K562 (cell line): Measurements from ENCODE around the gene MECP2. TPM values are rescaled to one million over a fixed set of nuclear protein-coding genes. Genes with fewer than 3 reads are reported as not detected.

Experiments used
- ATAC-seq: fragments of 200-7000 bp; cut with Tn5 transposase; 3 replicates; pipeline ENCODE4 v1.9.1; 2020; ENCODE audit warnings: moderate library complexity
- BruUV-seq: library from RNA; stranded (reverse); fragments of 400-500 nt; replicated peaks from 2 replicates; lab custom pipeline; 2021; lab: Mats Ljungman, UMichigan
- CTCF ChIA-PET: fragments of 300-600 bp; formaldehyde crosslinking; extraction: SDS; loops from one replicate; lab custom pipeline; 2021; ENCODE audit warnings: low intra/inter-chr PET ratio; lab: Yijun Ruan, JAX
- POLR2A ChIA-PET: fragments of 300-600, 350-650 bp; sonication (Branson Sonifier 250); formaldehyde crosslinking; extraction: SDS; loops from one replicate; lab custom pipeline; 2021; ENCODE audit warnings: antibody characterized with exemption, inconsistent platforms; lab: Yijun Ruan, JAX
- DNase-seq, 4 experiments: peaks; one replicate each; pipeline versions ENCODE4 v3.0.0 to v3.0.0-alpha.2; 2011 to 2018; ENCODE audit warnings: low spot score in 3 of 4, mixed read lengths in 3 of 4; ENCODE audit errors: extremely low read depth in 1 of 4
- FAIRE-seq: peaks from 2 replicates; lab custom pipeline; 2011; peaks lifted over from hg19 to GRCh38; lab: Jason Lieb, UNC
- H2AFZ ChIP-seq: 2 replicates; pipeline ENCODE4 v1.6.0; 2011; ENCODE audit warnings: low read depth, low read length, control low read depth, inconsistent platforms
- H3K27ac ChIP-seq: fragments of 200-600 bp; 3 replicates; pipeline ENCODE4 v1.8.0; 2011; ENCODE audit warnings: low read depth, mild to moderate bottlenecking, control low read depth, inconsistent platforms, low read length, moderate library complexity, mixed read lengths; ENCODE audit errors: extremely low read depth
- H3K27me3 ChIP-seq, 2 experiments: fragments of 300-600 bp in 1 of 2; 2 replicates in 1 of 2; 3 replicates in 1 of 2; pipeline versions ENCODE4 v1.6.0 to v1.8.0; 2011; ENCODE audit warnings: inconsistent platforms in 2 of 2, low read length in 2 of 2, mild to moderate bottlenecking in 1 of 2, mixed read lengths in 1 of 2, moderate library complexity in 1 of 2; ENCODE audit not compliant: control insufficient read depth in 2 of 2, insufficient read depth in 2 of 2
- H3K36me3 ChIP-seq: fragments of 300-600 bp; 3 replicates; pipeline ENCODE4 v1.8.0; 2011; ENCODE audit warnings: mild to moderate bottlenecking, low read length, inconsistent platforms; ENCODE audit not compliant: control insufficient read depth, insufficient read depth
- H3K4me1 ChIP-seq, 2 experiments: fragments of 200-600 bp in 1 of 2; replicated peaks in 1 of 2; 2 replicates in 1 of 2; 3 replicates in 1 of 2; pipeline versions ENCODE4 v1.5.1 to v1.8.0; 2011; ENCODE audit warnings: inconsistent platforms in 2 of 2, low read length in 2 of 2, mild to moderate bottlenecking in 1 of 2, mixed read lengths in 1 of 2, moderate library complexity in 1 of 2; ENCODE audit not compliant: control insufficient read depth in 2 of 2, insufficient read depth in 2 of 2
- H3K4me2 ChIP-seq: 2 replicates; pipeline ENCODE4 v1.6.1; 2011; ENCODE audit warnings: low read length, control low read depth, inconsistent platforms, mixed read lengths; ENCODE audit not compliant: insufficient read depth
- H3K4me3 ChIP-seq: fragments of 200-600 bp; sonication (generic), shearing (Covaris generic); 2 replicates; pipeline ENCODE4 v1.5.1; 2016; ENCODE audit warnings: control low read depth, inconsistent platforms
- H3K79me2 ChIP-seq: fragments of 200-600 bp; 3 replicates; pipeline ENCODE4 v1.8.0; 2011; ENCODE audit warnings: low read length, inconsistent platforms; ENCODE audit not compliant: control insufficient read depth, insufficient read depth
- H3K9ac ChIP-seq, 2 experiments: 2 replicates each; pipeline versions ENCODE4 v1.6.0 to v1.6.1; 2011; ENCODE audit warnings: low read depth in 2 of 2, low read length in 2 of 2, control low read depth in 1 of 2, inconsistent platforms in 1 of 2, mild to moderate bottlenecking in 1 of 2, mixed read lengths in 1 of 2; ENCODE audit not compliant: insufficient read depth in 1 of 2
- H3K9me1 ChIP-seq: one replicate; pipeline ENCODE4 v1.6.0; 2011; ENCODE audit warnings: inconsistent platforms, mild to moderate bottlenecking, low read length, moderate library complexity; ENCODE audit not compliant: control insufficient read depth, insufficient read depth
- H3K9me3 ChIP-seq: replicated peaks from 2 replicates; pipeline ENCODE4 v1.5.1; 2011; ENCODE audit warnings: low read depth, low read length, inconsistent platforms; ENCODE audit not compliant: control insufficient read depth, insufficient read depth
- H4K20me1 ChIP-seq: replicated peaks from 2 replicates; pipeline ENCODE4 v1.6.1; 2011; ENCODE audit warnings: low read length, inconsistent platforms, mixed read lengths; ENCODE audit not compliant: control insufficient read depth, insufficient read depth
- DMBX1 ChIP-seq: fragments of 250-450 bp; sonication (Bioruptor Pico); IDR thresholded peaks from 2 replicates; pipeline ENCODE4 v1.8.0; 2022; ENCODE audit warnings: inconsistent platforms, mild to moderate bottlenecking, moderate library complexity, borderline replicate concordance
- LEF1 ChIP-seq: fragments of 450-650 bp; IDR thresholded peaks from 2 replicates; pipeline ENCODE4 v1.6.1; 2016; ENCODE audit warnings: mild to moderate bottlenecking
- POLR2AphosphoS5 ChIP-seq: IDR thresholded peaks from 2 replicates; pipeline ENCODE4 v1.6.1; 2011; ENCODE audit warnings: mild to moderate bottlenecking, low read depth, low read length, moderate library complexity; ENCODE audit not compliant: control insufficient read depth, insufficient read depth
- RBM25 ChIP-seq: fragments of 200-400 bp; formaldehyde crosslinking; IDR thresholded peaks from 2 replicates; pipeline ENCODE4 v1.6.1; 2018; ENCODE audit warnings: low read length, low read depth, moderate library complexity; ENCODE audit not compliant: severe bottlenecking
- ZNF146 ChIP-seq: IDR thresholded peaks from one replicate; pipeline ENCODE4 v1.6.1; 2018; ENCODE audit warnings: missing compliant biosample characterization; ENCODE audit not compliant: unreplicated experiment
- WGBS: fragments of 100-300 bp; shearing (Covaris generic); methylation state at CpG from one replicate; pipeline ENCODE4 v1.1.6; 2016; ENCODE audit warnings: low coverage, mixed read lengths; ENCODE audit not compliant: insufficient coverage; ENCODE audit errors: missing lambda C conversion rate; 5-methylcytosine and 5-hydroxymethylcytosine counted together
- in situ Hi-C: fragments of 300-500 bp; cut with MboI; formaldehyde crosslinking; loops from 4 replicates; pipeline ENCODE4 v1.15.0; 2018; ENCODE audit warnings: inconsistent platforms, mixed read lengths
- intact Hi-C: fragments of 100-400 bp; cut with micrococcal nuclease; formaldehyde crosslinking; loops from 2 replicates; pipeline ENCODE4 v1.14.2; 2022
- polyA plus RNA-seq, 8 experiments: library from polyadenylated mRNA; depleted of rRNA in 4 of 8; stranded (reverse) in 5 of 8; unstranded in 3 of 8; fragments of >200 nt; fragmentation: Nextera tagmentation in 2 of 8; fragmentation: Illumina TruSeq in 1 of 8; extraction: Ambion mirVana in 2 of 8; extraction: Trizol in 1 of 8; gene quantifications; 2 replicates each; pipeline versions ENCODE4 v1.2.1 to v1.2.3, GENCODE V29; 2011 to 2014; ENCODE audit warnings: inconsistent platforms in 1 of 8, missing spikeins in 1 of 8
- total RNA-seq, 7 experiments: library from RNA; depleted of rRNA in 6 of 7; stranded (reverse); fragments of >200 nt in 6 of 7; fragmentation: Illumina TruSeq in 2 of 7; extraction: Trizol in 2 of 7; gene quantifications; 2 replicates each; pipeline versions ENCODE4 v1.2.1 to v1.2.3, GENCODE V29; 2011 to 2021; ENCODE audit warnings: low replicate concordance in 1 of 7
- TF ChIP-seq, protein P1 (sequence below): fragments of 450-650 bp; IDR thresholded peaks from 2 replicates; pipeline ENCODE4 v1.6.1; 2016

MECP2 gene
- total and polyA plus RNA-seq, 9 of the 15 experiments (the other 6 are each of a cell fraction or from before 2014, with no cell fraction given) = 2.1 to 50.9 (median 30.5) TPM

DNA sequence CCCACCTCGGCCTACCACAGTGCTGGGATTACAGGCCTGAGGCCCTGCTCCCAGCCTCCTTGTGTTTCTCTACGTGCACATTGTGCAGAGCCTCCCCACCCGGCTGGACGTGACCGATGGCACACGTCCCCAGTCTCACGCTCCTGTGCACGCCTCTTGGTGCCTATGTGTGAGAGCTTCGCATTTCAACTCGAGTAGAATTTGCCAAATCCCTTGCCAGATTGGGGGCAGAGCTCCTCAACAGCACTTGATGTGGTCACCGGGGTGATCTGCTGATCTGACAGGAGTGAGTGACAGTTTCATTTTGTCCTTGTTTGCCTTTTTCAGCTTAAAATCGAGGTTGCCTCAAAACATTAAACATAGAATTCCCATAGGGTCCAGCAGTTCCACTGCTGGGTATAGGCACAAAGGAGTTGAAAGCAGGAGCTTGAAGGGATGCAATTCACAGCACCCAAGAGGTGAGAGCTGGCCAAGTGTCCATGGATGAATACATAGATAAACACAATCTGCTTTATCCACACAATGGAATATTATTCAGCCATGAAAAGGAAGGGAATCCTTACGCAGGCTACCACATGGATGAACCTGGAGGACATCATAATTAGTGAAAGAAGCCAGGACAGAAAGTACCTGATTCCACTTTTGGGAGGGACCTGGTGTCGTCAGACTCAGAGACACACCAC is 107.4 kb downstream of the MECP2 start:
- Histone ChIP-seq H3K4me1 (peaks cover 3 to 27% of the 10 kb centered on the region in 2 experiments), H3K36me3 (no peaks in the 10 kb centered on the region), H3K27ac (no peak overlapping the region), H3K9me3 (no peaks in the 10 kb centered on the region), H3K4me2 (no peak overlapping the region), H3K9me1 (peaks cover 3% of the 10 kb centered on the region), H3K79me2 (no peaks in the 10 kb centered on the region), H3K9ac (peak overlapping the region in 1 of 2 experiments; percentile 74; a peak in 1 of 4 replicates), H4K20me1 (no peaks in the 10 kb centered on the region), H2AFZ (no peak overlapping the region), H3K27me3 (no peaks in the 10 kb centered on the region), H3K4me3 (no peak overlapping the region)
- FAIRE-seq (no peak), DNase-seq (no peak), ATAC-seq (no peak)
- TF ChIP-seq LEF1 (no peak), DMBX1 (CRISPR knock-in tag) (no peak), RBM25 (peak; percentile 24), ZNF146 (CRISPR knock-in tag) (peak; percentile 96), POLR2AphosphoS5 (no peak)
- TF ChIP-seq, protein P1, sequence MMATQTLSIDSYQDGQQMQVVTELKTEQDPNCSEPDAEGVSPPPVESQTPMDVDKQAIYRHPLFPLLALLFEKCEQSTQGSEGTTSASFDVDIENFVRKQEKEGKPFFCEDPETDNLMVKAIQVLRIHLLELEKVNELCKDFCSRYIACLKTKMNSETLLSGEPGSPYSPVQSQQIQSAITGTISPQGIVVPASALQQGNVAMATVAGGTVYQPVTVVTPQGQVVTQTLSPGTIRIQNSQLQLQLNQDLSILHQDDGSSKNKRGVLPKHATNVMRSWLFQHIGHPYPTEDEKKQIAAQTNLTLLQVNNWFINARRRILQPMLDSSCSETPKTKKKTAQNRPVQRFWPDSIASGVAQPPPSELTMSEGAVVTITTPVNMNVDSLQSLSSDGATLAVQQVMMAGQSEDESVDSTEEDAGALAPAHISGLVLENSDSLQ = peak; percentile 16; the same call in 1 of the 2 replicates
- in situ Hi-C loops (no loop called here), intact Hi-C loops (no loop called here)
- ChIA-PET POLR2A (interaction anchor here (0.6 kb wide), 1 partner anchor 23 kb away, joined by 3 read pairs; no protein-coding TSS in a partner anchor), CTCF (interaction anchor here (0.9 kb wide), 1 partner anchor 17 kb away, joined by 3 read pairs; no protein-coding TSS in a partner anchor)
- WGBS = 82% methylated on average over 11 of the region's 14 CpGs
- no TSS peak for BruUV-seq
